AG04450 (cell line): Measurements from ENCODE around the gene SECTM1. TPM values are rescaled to one million over a fixed set of nuclear protein-coding genes. Genes with fewer than 3 reads are reported as not detected.

ENCODE experiments used
- CTCF ChIA-PET: fragments of 300-600, 350-600 bp; formaldehyde crosslinking; extraction: SDS; loops from one replicate; lab custom pipeline; 2022; ENCODE audit warnings: antibody characterized with exemption, inconsistent platforms; lab: Charles Lee
- POLR2A ChIA-PET: fragments of 350-600 bp; formaldehyde crosslinking; extraction: SDS; loops from one replicate; lab custom pipeline; 2021; ENCODE audit warnings: antibody characterized with exemption, inconsistent platforms; lab: Yijun Ruan, JAX
- DNase-seq: peaks from one replicate; pipeline ENCODE4 v3.0.0-alpha.2; 2011; ENCODE audit warnings: low read depth, low spot score
- H3K27ac ChIP-seq: one replicate; pipeline ENCODE4 v1.5.1; 2012; ENCODE audit warnings: low read depth, low read length, control low read depth
- H3K27me3 ChIP-seq: one replicate; pipeline ENCODE4 v1.6.0; 2012; ENCODE audit warnings: low read length; ENCODE audit not compliant: control insufficient read depth, insufficient read depth
- H3K4me3 ChIP-seq: 2 replicates; pipeline ENCODE4 v1.5.1; 2011; ENCODE audit warnings: mild to moderate bottlenecking, low read depth, low read length, control low read depth
- H3K9me3 ChIP-seq: 2 replicates; pipeline ENCODE4 v1.5.1; 2012; ENCODE audit warnings: low read length; ENCODE audit not compliant: control insufficient read depth, insufficient read depth
- CTCF ChIP-seq: IDR thresholded peaks from 2 replicates; pipeline ENCODE4 v1.5.1; 2011; ENCODE audit warnings: low read depth, low read length, control low read depth, inconsistent platforms
- polyA plus RNA-seq: library from polyadenylated mRNA; depleted of rRNA; stranded (reverse); fragments of >200 nt; gene quantifications from 2 replicates; pipeline ENCODE4 v1.2.3, GENCODE V29; 2011

Gene SECTM1
- polyA plus RNA-seq, 1 experiment = 8.0 TPM

GRCh38 chr17:82320956-82321927, 12.3 kb downstream of the SECTM1 start:
- CTCF ChIA-PET = interaction anchor here (0.6 to 1.0 kb wide), 6 partner anchors 9 to 496 kb away, joined by 3 to 6 read pairs (median 3); no protein-coding TSS in a partner anchor
- no peak overlapping the region for H3K4me3 ChIP-seq
- peaks cover 32% of the 10 kb centered on the region for H3K9me3 ChIP-seq
- H3K27me3 ChIP-seq = peaks cover 14% of the 10 kb centered on the region
- no peak overlapping the region for H3K27ac ChIP-seq
- no peak for DNase-seq
- POLR2A ChIA-PET = no interaction called here
- peak; percentile 61 for TF ChIP-seq CTCF

- Histone ChIP-seq H3K27me3 (peaks cover 23% of the 10 kb centered on the region), H3K4me3 (no peak overlapping the region), H3K9me3 (peaks cover 32% of the 10 kb centered on the region), H3K27ac (no peak overlapping the region)
- ChIA-PET POLR2A (no interaction called here), CTCF (interaction anchor here (0.6 to 1.0 kb wide), 4 partner anchors 10 to 68 kb away, joined by 3 to 6 read pairs (median 3); no protein-coding TSS in a partner anchor)
- no peak for TF ChIP-seq CTCF
- no peak for DNase-seq
Observed at GRCh38 chr17:82320140-82320840, 13.3 kb downstream of the SECTM1 start.

- ChIA-PET POLR2A (no interaction called here), CTCF (no interaction called here)
- Histone ChIP-seq H3K27ac (no peak overlapping the region), H3K9me3 (peaks cover 32% of the 10 kb centered on the region), H3K27me3 (peaks cover 30% of the 10 kb centered on the region), H3K4me3 (no peak overlapping the region)
- TF ChIP-seq CTCF = no peak
- no peak for DNase-seq
Observed at GRCh38 chr17:82319619-82320062, 13.9 kb downstream of the SECTM1 start.

GRCh38 chr17:82318772-82319606, 14.6 kb downstream of the SECTM1 start:
- ChIA-PET CTCF (no interaction called here), POLR2A (no interaction called here)
- Histone ChIP-seq H3K4me3 (no peak overlapping the region), H3K9me3 (peaks cover 32% of the 10 kb centered on the region), H3K27me3 (peaks cover 36% of the 10 kb centered on the region), H3K27ac (no peak overlapping the region)
- DNase-seq = no peak
- TF ChIP-seq CTCF = no peak
